K562 (cell line): Measurements from ENCODE around the gene ADPGK. TPM values are rescaled to one million over a fixed set of nuclear protein-coding genes. Genes with fewer than 3 reads are reported as not detected.

Experiments
- BRD4 ChIP-seq: fragments of 200-600 bp; sonication (generic); IDR thresholded peaks from 2 replicates; pipeline ENCODE4 v1.6.1; 2017; ENCODE audit warnings: inconsistent platforms
- CBFB ChIP-seq: sonication (generic); formaldehyde crosslinking; IDR thresholded peaks from 2 replicates; pipeline ENCODE4 v1.4.0; 2020; ENCODE audit warnings: mild to moderate bottlenecking, missing genetic modification reagents
- CEBPG ChIP-seq, 3 experiments: fragments of 200-800 bp in 1 of 3; sonication (Bioruptor generic) in 1 of 3; sonication (generic) in 1 of 3; formaldehyde crosslinking in 1 of 3; IDR thresholded peaks in 2 of 3; conservative IDR thresholded peaks in 1 of 3; 2 replicates each; pipeline versions ENCODE4 v1.6.1 to v1.8.0; 2016 to 2022; ENCODE audit warnings: missing compliant biosample characterization in 2 of 3, missing genetic modification characterization in 2 of 3, mild to moderate bottlenecking in 1 of 3, missing genetic modification reagents in 1 of 3
- EP400 ChIP-seq: fragments of 450-650 bp; IDR thresholded peaks from 2 replicates; pipeline ENCODE4 v1.6.1; 2017; ENCODE audit warnings: antibody characterized with exemption, mild to moderate bottlenecking, moderate library complexity
- ETV1 ChIP-seq: fragments of 450-650 bp; conservative IDR thresholded peaks from 2 replicates; pipeline ENCODE4 v1.6.1; 2016; ENCODE audit warnings: missing genetic modification characterization, control low read depth, low read depth, missing compliant biosample characterization
- GATA2 ChIP-seq: sonication (generic); formaldehyde crosslinking; IDR thresholded peaks from 2 replicates; pipeline ENCODE4 v1.4.0; 2020; ENCODE audit warnings: mild to moderate bottlenecking, missing genetic modification reagents
- HDAC1 ChIP-seq, 2 experiments: fragments of 450-650 bp; IDR thresholded peaks; 2 replicates each; pipeline ENCODE4 v1.6.1; 2016 to 2017; ENCODE audit warnings: inconsistent platforms in 1 of 2, mild to moderate bottlenecking in 1 of 2, moderate library complexity in 1 of 2
- HMGN3 ChIP-seq: IDR thresholded peaks from 2 replicates; pipeline ENCODE4 v1.6.1; 2011; ENCODE audit warnings: borderline replicate concordance, low read depth, mild to moderate bottlenecking, mixed read lengths, low read length; ENCODE audit not compliant: insufficient read length; ENCODE audit errors: extremely low read depth
- LARP7 ChIP-seq: fragments of 450-650 bp; IDR thresholded peaks from 2 replicates; pipeline ENCODE4 v1.6.1; 2016
- MAFF ChIP-seq: IDR thresholded peaks from 2 replicates; pipeline ENCODE4 v1.6.1; 2012; ENCODE audit warnings: low read length, improper control_type of control experiment
- MEF2D ChIP-seq: conservative IDR thresholded peaks from 2 replicates; pipeline ENCODE4 v1.6.1; 2016; ENCODE audit warnings: low read depth, missing genetic modification characterization, missing compliant biosample characterization
- NFXL1 ChIP-seq: fragments of 450-650 bp; formaldehyde crosslinking; IDR thresholded peaks from 2 replicates; pipeline ENCODE4 v1.4.0; 2021; ENCODE audit warnings: mild to moderate bottlenecking
- PHTF2 ChIP-seq: fragments of 250-450 bp; sonication (Bioruptor Pico); IDR thresholded peaks from 2 replicates; pipeline ENCODE4 v1.5.0; 2021; ENCODE audit warnings: mild to moderate bottlenecking
- RBM14 ChIP-seq: fragments of 200-400 bp; formaldehyde crosslinking; IDR thresholded peaks from 2 replicates; pipeline ENCODE4 v1.6.1; 2018; ENCODE audit warnings: low read depth, mild to moderate bottlenecking, low read length, moderate library complexity, borderline replicate concordance; ENCODE audit not compliant: insufficient read depth
- RUNX1 ChIP-seq: sonication (generic); IDR thresholded peaks from 2 replicates; pipeline ENCODE4 v1.6.1; 2016; ENCODE audit warnings: antibody characterized with exemption, low read depth
- SREBF2 ChIP-seq: sonication (generic); formaldehyde crosslinking; IDR thresholded peaks from 2 replicates; pipeline ENCODE4 v1.4.0; 2020; ENCODE audit warnings: mild to moderate bottlenecking, missing genetic modification reagents
- ZFP1 ChIP-seq: fragments of 450-650 bp; formaldehyde crosslinking; IDR thresholded peaks from 2 replicates; pipeline ENCODE4 v1.4.0; 2020; ENCODE audit warnings: mild to moderate bottlenecking, mixed read lengths
- ZFX ChIP-seq: sonication (generic); formaldehyde crosslinking; IDR thresholded peaks from 2 replicates; pipeline ENCODE4 v1.8.0; 2022; ENCODE audit warnings: mild to moderate bottlenecking, missing genetic modification reagents, moderate library complexity
- ZNF121 ChIP-seq: sonication (generic); formaldehyde crosslinking; conservative IDR thresholded peaks from 2 replicates; pipeline ENCODE4 v1.8.0; 2022; ENCODE audit warnings: missing genetic modification reagents
- ZNF263 ChIP-seq: sonication (generic); formaldehyde crosslinking; IDR thresholded peaks from 2 replicates; pipeline ENCODE4 v1.8.0; 2022; ENCODE audit warnings: mild to moderate bottlenecking, missing genetic modification reagents, borderline replicate concordance
- ZNF75A ChIP-seq: fragments of 450-650 bp; formaldehyde crosslinking; IDR thresholded peaks from 2 replicates; pipeline ENCODE4 v1.4.0; 2020; ENCODE audit warnings: mild to moderate bottlenecking
- ZNF780A ChIP-seq: fragments of 250-450 bp; sonication (Bioruptor Pico); IDR thresholded peaks from 2 replicates; pipeline ENCODE4 v1.5.0; 2021; ENCODE audit warnings: mild to moderate bottlenecking
- polyA plus RNA-seq, 8 experiments: library from polyadenylated mRNA; depleted of rRNA in 4 of 8; stranded (reverse) in 5 of 8; unstranded in 3 of 8; fragments of >200 nt; fragmentation: Nextera tagmentation in 2 of 8; fragmentation: Illumina TruSeq in 1 of 8; extraction: Ambion mirVana in 2 of 8; extraction: Trizol in 1 of 8; gene quantifications; 2 replicates each; pipeline versions ENCODE4 v1.2.1 to v1.2.3, GENCODE V29; 2011 to 2014; ENCODE audit warnings: inconsistent platforms in 1 of 8, missing spikeins in 1 of 8
- total RNA-seq, 7 experiments: library from RNA; depleted of rRNA in 6 of 7; stranded (reverse); fragments of >200 nt in 6 of 7; fragmentation: Illumina TruSeq in 2 of 7; extraction: Trizol in 2 of 7; gene quantifications; 2 replicates each; pipeline versions ENCODE4 v1.2.1 to v1.2.3, GENCODE V29; 2011 to 2021; ENCODE audit warnings: low replicate concordance in 1 of 7
- TF ChIP-seq, protein P1 (sequence below): IDR thresholded peaks from 2 replicates; pipeline ENCODE4 v1.6.1; 2016; ENCODE audit warnings: missing genetic modification characterization, missing compliant biosample characterization
- TF ChIP-seq, protein P2 (sequence below), 2 experiments: fragments of 250-450 bp in 1 of 2; fragments of 450-650 bp in 1 of 2; sonication (Bioruptor Pico) in 1 of 2; IDR thresholded peaks; 2 replicates each; pipeline versions ENCODE4 v1.6.1 to v1.8.0; 2016 to 2021; ENCODE audit warnings: mild to moderate bottlenecking in 2 of 2, moderate library complexity in 2 of 2, missing compliant biosample characterization in 1 of 2, missing genetic modification characterization in 1 of 2
- TF ChIP-seq, protein P3 (sequence below): conservative IDR thresholded peaks from 2 replicates; pipeline ENCODE4 v1.6.1; 2011; ENCODE audit warnings: low read depth, mild to moderate bottlenecking, low read length; ENCODE audit not compliant: control insufficient read depth

ADPGK gene
- total and polyA plus RNA-seq, 9 of the 15 experiments (the other 6 are each of a cell fraction or from before 2014, with no cell fraction given) = 13.4 to 97.4 (median 48.5) TPM

DNA sequence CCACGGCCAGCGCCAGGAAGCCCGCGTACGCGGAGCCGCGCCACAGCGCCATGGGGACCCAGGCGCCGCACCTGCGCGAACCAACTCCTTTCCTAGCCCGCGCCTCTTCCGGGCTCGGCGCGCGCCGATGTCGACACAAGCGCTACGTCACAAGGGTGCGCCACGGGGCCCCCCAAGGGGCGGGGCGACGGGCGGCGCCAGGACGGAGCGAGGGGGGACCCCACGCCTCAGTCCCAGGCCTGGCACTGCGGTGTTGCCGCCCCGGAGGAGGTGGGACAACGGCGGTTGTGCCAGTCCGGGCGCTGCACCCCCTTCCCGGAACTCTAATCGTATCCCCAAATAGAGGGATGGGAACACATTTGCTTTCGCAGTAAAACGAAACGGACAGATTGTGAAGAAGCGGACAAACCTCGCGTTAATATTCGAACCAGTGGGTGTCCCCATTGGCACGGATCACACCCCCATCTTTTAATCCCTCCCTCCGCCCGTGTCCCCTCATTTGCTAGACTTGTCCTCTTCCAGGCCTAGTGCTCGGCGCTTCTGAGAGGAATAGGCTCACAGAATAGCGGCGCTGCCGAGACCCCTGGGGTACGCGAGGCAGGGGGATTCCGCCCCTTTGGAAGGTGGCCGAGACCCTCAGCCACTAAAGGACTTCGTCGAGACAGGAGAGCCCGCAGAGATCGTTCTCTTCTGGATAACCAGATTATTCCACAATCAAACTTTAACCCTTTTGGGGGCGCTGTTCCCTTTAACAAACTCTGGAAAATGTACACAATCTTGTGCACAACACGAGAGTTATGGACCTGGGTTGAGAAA lies at the start of gene ADPGK (continued):
- TF ChIP-seq GATA2 (CRISPR knock-in tag) = no peak
- no peak for TF ChIP-seq BRD4
- TF ChIP-seq HDAC1 (IDR thresholded peaks at IDR 0.05) = peak in 1 of 2 experiments; percentile 97; a peak in 2 of 4 replicates
- no peak for TF ChIP-seq CBFB (CRISPR knock-in tag)
- TF ChIP-seq ZNF75A = no peak
- peak; percentile 91; the same call in 1 of the 2 replicates for TF ChIP-seq EP400
- no peak for TF ChIP-seq NFXL1 (CRISPR knock-in tag)
- TF ChIP-seq, protein P1, sequence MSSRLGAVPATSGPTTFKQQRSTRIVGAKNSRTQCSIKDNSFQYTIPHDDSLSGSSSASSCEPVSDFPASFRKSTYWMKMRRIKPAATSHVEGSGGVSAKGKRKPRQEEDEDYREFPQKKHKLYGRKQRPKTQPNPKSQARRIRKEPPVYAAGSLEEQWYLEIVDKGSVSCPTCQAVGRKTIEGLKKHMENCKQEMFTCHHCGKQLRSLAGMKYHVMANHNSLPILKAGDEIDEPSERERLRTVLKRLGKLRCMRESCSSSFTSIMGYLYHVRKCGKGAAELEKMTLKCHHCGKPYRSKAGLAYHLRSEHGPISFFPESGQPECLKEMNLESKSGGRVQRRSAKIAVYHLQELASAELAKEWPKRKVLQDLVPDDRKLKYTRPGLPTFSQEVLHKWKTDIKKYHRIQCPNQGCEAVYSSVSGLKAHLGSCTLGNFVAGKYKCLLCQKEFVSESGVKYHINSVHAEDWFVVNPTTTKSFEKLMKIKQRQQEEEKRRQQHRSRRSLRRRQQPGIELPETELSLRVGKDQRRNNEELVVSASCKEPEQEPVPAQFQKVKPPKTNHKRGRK = no peak
- no peak for TF ChIP-seq ZFP1 (CRISPR knock-in tag)
- 0 out of 2 replicates have a peak, but pooled peaks have one; percentile 34 for TF ChIP-seq RBM14
- TF ChIP-seq ETV1 (tag) = peak; percentile 59; the same call in 1 of the 2 replicates
- TF ChIP-seq ZNF121 (CRISPR knock-in tag) = no peak
- TF ChIP-seq RUNX1 = no peak
- TF ChIP-seq, protein P2, sequence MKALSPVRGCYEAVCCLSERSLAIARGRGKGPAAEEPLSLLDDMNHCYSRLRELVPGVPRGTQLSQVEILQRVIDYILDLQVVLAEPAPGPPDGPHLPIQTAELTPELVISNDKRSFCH (CRISPR knock-in tag; IDR thresholded peaks at IDR 0.05) = no peak
- TF ChIP-seq, protein P2 (tag; IDR thresholded peaks at IDR 0.05) = 0 out of 2 replicates have a peak, but pooled peaks have one; percentile 19
- TF ChIP-seq CEBPG (CRISPR knock-in tag; IDR thresholded peaks at IDR 0.05) = 0 out of 2 replicates have a peak, but pooled peaks have one; percentile 13
- no peak for TF ChIP-seq CEBPG (tag; conservative IDR thresholded peaks at IDR 0.05 in 1 of 2, IDR thresholded peaks at IDR 0.05 in 1 of 2)
- no peak for TF ChIP-seq SREBF2 (CRISPR knock-in tag)
- no peak for TF ChIP-seq ZNF263
- TF ChIP-seq, protein P3, sequence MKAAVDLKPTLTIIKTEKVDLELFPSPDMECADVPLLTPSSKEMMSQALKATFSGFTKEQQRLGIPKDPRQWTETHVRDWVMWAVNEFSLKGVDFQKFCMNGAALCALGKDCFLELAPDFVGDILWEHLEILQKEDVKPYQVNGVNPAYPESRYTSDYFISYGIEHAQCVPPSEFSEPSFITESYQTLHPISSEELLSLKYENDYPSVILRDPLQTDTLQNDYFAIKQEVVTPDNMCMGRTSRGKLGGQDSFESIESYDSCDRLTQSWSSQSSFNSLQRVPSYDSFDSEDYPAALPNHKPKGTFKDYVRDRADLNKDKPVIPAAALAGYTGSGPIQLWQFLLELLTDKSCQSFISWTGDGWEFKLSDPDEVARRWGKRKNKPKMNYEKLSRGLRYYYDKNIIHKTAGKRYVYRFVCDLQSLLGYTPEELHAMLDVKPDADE = peak; percentile 84
- TF ChIP-seq ZNF780A = 0 out of 2 replicates have a peak, but pooled peaks have one; percentile 45
- no peak for TF ChIP-seq MEF2D (tag)
- TF ChIP-seq PHTF2 (CRISPR knock-in tag) = no peak
- peak; percentile 94 for TF ChIP-seq ZFX
- peak; percentile 49 for TF ChIP-seq HMGN3
- TF ChIP-seq LARP7 = no peak; the same call in 1 of the 2 replicates
- no peak for TF ChIP-seq MAFF
